ENCODE measurements around the gene NCK2.

DNA sequence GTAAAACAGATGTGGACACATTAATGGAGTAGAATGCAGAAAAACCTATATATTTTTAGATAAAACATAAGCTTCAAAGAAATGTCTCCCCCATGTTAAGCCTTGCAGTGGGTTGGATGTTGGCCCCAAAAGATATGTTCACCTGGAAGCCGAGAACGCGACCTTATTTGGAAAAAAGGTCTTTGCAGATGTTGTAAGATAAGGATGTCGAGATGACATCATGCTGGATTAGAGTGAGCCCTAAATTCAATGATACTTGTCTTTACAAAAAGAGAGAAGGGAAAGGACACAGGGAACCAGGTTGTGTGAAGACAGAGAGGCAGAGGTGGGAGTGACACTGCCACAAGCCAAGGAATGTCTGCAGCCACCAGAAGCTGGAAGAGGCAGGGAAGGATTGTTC lies 3.1 kb upstream of the NCK2 start:
- TF ChIP-seq, protein P1, sequence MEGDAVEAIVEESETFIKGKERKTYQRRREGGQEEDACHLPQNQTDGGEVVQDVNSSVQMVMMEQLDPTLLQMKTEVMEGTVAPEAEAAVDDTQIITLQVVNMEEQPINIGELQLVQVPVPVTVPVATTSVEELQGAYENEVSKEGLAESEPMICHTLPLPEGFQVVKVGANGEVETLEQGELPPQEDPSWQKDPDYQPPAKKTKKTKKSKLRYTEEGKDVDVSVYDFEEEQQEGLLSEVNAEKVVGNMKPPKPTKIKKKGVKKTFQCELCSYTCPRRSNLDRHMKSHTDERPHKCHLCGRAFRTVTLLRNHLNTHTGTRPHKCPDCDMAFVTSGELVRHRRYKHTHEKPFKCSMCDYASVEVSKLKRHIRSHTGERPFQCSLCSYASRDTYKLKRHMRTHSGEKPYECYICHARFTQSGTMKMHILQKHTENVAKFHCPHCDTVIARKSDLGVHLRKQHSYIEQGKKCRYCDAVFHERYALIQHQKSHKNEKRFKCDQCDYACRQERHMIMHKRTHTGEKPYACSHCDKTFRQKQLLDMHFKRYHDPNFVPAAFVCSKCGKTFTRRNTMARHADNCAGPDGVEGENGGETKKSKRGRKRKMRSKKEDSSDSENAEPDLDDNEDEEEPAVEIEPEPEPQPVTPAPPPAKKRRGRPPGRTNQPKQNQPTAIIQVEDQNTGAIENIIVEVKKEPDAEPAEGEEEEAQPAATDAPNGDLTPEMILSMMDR (IDR thresholded peaks at IDR 0.05; ENCODE audit: low read length) = no peak
- TF ChIP-seq EZH2 (IDR thresholded peaks at IDR 0.05; ENCODE audit: borderline replicate concordance, low read length) = no peak
